ENCODE results near the gene PIP5K1B. TPM values are rescaled to one million over a fixed set of nuclear protein-coding genes. Genes with fewer than 3 reads are reported as not detected.

Gene PIP5K1B
- total and polyA plus RNA-seq, 4 donors = 0.09 to 30.9 (median 0.29) TPM

- TF ChIP-seq, protein P1, sequence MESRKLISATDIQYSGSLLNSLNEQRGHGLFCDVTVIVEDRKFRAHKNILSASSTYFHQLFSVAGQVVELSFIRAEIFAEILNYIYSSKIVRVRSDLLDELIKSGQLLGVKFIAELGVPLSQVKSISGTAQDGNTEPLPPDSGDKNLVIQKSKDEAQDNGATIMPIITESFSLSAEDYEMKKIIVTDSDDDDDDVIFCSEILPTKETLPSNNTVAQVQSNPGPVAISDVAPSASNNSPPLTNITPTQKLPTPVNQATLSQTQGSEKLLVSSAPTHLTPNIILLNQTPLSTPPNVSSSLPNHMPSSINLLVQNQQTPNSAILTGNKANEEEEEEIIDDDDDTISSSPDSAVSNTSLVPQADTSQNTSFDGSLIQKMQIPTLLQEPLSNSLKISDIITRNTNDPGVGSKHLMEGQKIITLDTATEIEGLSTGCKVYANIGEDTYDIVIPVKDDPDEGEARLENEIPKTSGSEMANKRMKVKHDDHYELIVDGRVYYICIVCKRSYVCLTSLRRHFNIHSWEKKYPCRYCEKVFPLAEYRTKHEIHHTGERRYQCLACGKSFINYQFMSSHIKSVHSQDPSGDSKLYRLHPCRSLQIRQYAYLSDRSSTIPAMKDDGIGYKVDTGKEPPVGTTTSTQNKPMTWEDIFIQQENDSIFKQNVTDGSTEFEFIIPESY (IDR thresholded peaks at IDR 0.05) = no peak
- TF ChIP-seq ATF3 (IDR thresholded peaks at IDR 0.05) = no peak
Measured at GRCh38 chr9:68755051-68755450, 50.0 kb downstream of the PIP5K1B start (continued).

- Histone ChIP-seq H3K9me3 (ENCODE audit: control insufficient read depth in 4 of 4, low read length in 3 of 4) (peaks cover 0 to 4% (median 1%) of the 10 kb centered on the region in 4 donors), H3K4me1 (ENCODE audit: control insufficient read depth in 4 of 4, insufficient read depth in 4 of 4, low read length in 3 of 4) (no peaks in the 10 kb centered on the region), H3K9ac (ENCODE audit: low read depth in 1 of 2, low read length in 2 of 2) (no peak overlapping the region), H3K36me3 (ENCODE audit: control insufficient read depth in 4 of 4, insufficient read depth in 3 of 4, low read depth in 1 of 4, low read length in 3 of 4) (no peaks in the 10 kb centered on the region), H3K27ac (ENCODE audit: low read depth in 1 of 2, low read length in 2 of 2) (no peak overlapping the region), H3K4me3 (ENCODE audit: low read depth in 1 of 3, low read length in 3 of 3) (no peak overlapping the region), H3K27me3 (ENCODE audit: control insufficient read depth in 4 of 4, insufficient read depth in 4 of 4, low read length in 3 of 4) (no peaks in the 10 kb centered on the region)
- WGBS = 50% methylated on average over 4 of the region's 4 CpGs
- TF ChIP-seq HNF4A (conservative IDR thresholded peaks at IDR 0.05) (no peak), FOXA2 (IDR thresholded peaks at IDR 0.05) (no peak), NR2F2 (IDR thresholded peaks at IDR 0.05) (no peak), ATF3 (IDR thresholded peaks at IDR 0.05) (no peak), RAD21 (IDR thresholded peaks at IDR 0.05) (no peak), EGR1 (IDR thresholded peaks at IDR 0.05; ENCODE audit: low read depth in 2 of 2) (no peak), REST (IDR thresholded peaks at IDR 0.05) (no peak), SP1 (IDR thresholded peaks at IDR 0.05) (no peak), YY1 (IDR thresholded peaks at IDR 0.05) (no peak), RXRA (IDR thresholded peaks at IDR 0.05) (no peak), GABPA (IDR thresholded peaks at IDR 0.05 in 1 of 2, conservative IDR thresholded peaks at IDR 0.05 in 1 of 2) (no peak), JUND (IDR thresholded peaks at IDR 0.05) (no peak), HNF4G (IDR thresholded peaks at IDR 0.05) (no peak), TAF1 (conservative IDR thresholded peaks at IDR 0.05) (no peak), FOXA1 (IDR thresholded peaks at IDR 0.05) (no peak)
- TF ChIP-seq, protein P2, sequence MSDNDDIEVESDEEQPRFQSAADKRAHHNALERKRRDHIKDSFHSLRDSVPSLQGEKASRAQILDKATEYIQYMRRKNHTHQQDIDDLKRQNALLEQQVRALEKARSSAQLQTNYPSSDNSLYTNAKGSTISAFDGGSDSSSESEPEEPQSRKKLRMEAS (IDR thresholded peaks at IDR 0.05) = no peak
- TF ChIP-seq, protein P1 (IDR thresholded peaks at IDR 0.05) = no peak
- TF ChIP-seq, protein P3, sequence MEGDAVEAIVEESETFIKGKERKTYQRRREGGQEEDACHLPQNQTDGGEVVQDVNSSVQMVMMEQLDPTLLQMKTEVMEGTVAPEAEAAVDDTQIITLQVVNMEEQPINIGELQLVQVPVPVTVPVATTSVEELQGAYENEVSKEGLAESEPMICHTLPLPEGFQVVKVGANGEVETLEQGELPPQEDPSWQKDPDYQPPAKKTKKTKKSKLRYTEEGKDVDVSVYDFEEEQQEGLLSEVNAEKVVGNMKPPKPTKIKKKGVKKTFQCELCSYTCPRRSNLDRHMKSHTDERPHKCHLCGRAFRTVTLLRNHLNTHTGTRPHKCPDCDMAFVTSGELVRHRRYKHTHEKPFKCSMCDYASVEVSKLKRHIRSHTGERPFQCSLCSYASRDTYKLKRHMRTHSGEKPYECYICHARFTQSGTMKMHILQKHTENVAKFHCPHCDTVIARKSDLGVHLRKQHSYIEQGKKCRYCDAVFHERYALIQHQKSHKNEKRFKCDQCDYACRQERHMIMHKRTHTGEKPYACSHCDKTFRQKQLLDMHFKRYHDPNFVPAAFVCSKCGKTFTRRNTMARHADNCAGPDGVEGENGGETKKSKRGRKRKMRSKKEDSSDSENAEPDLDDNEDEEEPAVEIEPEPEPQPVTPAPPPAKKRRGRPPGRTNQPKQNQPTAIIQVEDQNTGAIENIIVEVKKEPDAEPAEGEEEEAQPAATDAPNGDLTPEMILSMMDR (IDR thresholded peaks at IDR 0.05; ENCODE audit: low read depth, low read length, missing input control) = no peak
- no peak for DNase-seq (ENCODE audit: low spot score)
Measured at GRCh38 chr9:68755752-68756151, 50.7 kb downstream of the PIP5K1B start.
